Germinal center (tissue), 1 donor: ENCODE measurements around the gene KRTCAP2.
A peak's percentile ranks its signal among the peaks of the same experiment; 100 is the strongest.
"Not testable (repeated sequence)": the region's sequence is repeated elsewhere in the genome, so short reads cannot be mapped to it uniquely, and the experiment has no call there.

Experiments used
- DNase-seq: peaks from one replicate; pipeline ENCODE4 v3.0.0; 2012; ENCODE audit warnings: mixed read lengths, low spot score

KRTCAP2 gene

DNA sequence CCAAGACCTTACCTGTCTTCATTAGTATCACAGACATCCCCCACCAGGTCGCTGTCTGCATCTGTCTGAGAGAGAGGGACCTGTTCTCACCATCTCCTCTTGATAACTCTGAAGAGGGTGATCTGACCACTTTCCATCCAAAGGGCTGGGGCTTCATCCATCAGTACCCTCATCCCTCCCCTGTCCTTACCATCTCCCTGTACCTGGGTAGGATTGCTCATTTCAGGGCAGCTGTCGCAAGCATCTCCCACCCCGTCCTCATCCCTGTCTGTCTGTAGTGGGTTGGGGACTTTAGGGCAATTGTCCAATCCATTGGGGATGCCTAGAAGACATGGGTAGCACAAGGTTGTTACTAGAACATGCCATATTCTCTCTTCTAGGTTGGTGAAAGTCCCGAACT lies 26.7 kb upstream of the KRTCAP2 start:
- DNase-seq = no peak

DNA sequence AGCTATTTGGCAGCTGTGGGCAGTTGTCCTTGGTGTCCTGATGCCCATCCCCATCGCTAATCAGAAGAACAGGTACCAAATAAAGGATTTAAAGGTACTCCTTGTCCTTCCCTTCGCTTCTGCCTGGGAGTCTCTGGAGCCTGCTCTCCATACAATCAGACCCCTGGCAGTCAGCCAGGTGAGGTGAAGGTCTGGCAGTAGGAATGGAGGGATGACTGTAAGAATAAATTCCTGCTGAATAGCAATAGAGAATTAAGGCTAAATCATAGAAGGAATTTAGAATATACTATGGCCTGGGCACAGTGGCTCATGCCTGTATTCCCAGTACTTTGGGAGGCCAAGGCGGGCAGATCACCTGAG lies 25.4 kb upstream of the KRTCAP2 start:
- DNase-seq = no peak

DNA sequence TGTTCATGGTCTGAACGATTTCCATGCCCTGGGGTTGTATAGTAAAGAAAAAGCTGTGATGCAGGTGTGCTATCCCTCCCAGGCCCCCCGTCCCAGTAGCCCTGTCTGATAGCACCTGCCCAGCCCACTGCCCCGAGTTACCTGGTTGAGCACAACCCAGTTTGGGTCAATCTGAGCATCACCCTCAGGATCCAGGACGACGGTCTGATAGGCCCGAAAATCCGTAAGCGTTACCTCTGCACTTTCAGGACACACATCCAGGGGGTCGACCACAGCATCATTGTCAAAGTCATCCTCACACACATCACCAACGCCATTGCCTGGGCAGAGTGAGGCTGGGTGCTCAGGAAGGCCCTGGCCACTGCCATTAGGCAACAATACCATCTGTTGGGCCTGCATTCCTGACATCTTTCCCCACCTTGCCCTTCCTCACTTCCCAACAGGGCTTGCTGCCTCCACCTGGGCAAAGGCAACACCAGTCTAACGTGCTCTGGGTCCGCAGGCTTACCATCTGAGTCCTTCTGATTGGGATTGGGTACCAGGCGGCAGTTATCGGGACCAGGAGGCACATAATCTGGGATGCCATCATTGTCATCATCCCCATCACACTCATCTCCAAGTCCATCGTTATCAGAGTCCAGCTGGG lies 24.9 kb upstream of the KRTCAP2 start:
- no peak for DNase-seq

GRCh38 chr1:155196893-155197638 lies 24.0 kb upstream of the KRTCAP2 start:
- DNase-seq = no peak

DNA sequence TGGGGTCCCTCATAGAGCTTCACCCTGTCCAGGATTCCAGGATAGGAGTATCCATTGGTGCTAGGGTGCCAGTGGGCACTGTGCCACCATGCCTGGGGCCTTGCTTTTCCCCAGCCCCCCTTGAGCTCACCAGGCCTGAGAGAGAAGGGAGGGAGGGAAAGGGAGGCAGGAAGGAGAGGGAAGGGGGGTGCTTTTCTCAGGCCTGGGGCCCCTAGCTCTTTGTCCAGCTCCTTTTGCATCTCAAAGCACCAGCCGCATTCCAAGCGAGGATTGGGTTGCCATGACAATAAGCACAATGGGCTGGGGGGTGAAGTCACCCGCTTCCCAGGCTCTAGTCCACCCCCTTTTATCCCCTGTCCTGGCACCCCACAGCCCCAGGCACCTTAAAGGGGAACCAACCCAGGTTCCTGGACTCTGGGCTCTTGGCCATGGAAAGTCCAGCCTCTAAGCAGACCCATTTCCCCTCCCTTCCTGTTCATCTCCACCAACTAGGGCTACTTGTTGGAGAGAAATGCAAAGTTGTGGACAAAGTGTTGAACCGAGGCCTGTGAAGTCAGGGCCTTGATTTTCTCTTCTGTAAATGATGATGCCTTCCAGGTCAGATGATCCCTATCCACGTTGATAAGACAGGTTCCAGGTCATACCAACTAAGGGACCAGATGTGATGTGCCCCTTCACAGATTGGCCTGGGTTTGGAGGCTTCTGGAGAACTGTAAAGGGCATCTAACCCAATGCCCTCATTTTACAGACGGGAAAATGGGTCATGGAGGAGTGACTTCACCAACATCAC lies 23.2 kb upstream of the KRTCAP2 start:
- no peak for DNase-seq

DNA sequence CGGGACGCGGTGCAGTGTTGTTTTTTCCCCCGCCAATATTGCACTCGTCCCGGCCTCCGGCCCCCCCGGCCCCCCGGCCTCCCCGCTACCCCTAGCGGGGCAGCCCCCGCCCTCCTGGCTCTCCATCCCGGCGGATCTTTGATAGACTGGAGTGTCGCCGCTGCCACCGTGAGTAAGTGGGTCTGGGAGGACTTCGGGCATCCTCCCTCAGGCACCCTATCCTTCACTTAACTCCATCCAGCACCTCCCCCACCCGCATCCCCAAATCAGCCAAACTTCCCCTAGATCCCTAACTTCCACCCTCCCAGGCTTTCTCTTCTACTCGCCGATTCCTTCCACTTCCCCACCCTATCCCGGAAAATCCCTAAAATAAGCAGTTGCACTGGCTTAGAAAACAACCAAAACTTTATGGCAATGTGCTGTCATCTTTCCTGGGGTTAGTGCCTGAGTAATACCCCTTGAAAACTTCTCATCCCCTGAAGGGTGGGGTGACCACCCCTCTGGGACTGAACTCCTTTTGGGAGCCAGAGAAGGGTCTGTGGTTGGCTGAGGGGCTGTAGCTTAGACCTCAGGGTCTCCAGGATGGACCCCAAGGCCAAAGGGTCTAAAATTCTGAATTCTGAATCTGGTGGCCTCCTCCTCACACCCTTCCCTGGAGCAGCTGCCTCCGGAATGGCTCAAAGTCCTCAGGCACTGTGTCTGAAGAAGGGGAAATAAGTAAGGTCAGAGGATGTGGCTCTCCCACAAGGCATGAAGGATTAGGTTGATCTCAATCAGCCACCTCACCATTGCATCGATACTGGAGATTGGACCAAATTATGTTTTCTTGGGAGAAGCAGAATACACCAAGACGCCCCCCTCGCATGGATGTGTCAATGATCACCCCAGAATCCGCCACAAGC lies 22.3 kb upstream of the KRTCAP2 start:
- no peak for DNase-seq

DNA sequence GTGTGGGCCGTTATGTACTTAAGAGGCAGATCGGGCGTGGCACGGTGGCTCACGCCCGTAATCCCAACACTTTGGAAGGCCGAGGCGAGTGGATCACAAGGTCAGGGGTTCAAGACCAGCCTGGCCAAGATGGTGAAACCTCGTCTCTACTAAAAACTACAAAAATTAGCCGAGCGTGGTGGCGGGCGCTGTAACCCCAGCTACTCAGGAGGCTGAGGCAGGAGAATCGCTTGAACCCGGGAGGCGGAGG lies 20.8 kb upstream of the KRTCAP2 start:
- not testable (repeated sequence) for DNase-seq

DNA sequence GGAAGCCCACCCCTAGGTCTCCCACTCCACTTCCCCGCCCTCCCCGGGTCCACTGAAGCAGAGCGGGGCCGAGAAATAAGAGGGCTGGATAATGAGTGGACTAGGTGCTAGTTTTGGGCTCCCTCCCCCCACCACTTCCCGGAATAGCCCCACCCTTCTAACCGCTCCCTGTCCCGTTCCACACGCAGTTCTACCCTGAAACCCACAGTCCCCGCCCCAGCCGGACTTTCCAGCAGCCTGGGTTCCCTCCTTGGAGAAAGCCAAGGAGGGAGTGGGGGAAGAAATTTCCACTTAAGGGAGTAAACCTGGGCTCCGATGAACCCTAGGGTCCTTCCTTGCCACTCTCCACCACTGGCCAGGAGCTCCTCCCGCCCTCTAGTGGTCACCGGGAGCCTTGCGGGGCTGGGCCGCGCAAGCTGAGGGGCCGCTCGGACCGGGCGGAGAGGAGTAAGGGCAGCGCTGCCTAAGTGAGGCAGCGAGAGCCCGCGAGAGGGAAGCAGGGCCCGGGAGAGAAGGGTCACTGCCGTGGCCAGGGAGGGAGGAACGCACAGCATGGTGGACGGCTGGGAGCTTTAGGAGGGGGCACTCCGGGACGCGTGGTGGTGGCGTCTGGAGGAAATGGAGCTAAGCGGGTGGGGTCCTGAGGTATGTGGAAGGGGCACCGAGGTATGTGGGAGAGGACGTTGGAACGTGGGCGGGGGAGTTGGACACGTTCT lies 20.3 kb upstream of the KRTCAP2 start:
- DNase-seq = peak; percentile 78

- DNase-seq = no peak
Measured at GRCh38 chr1:155192346-155193274, 19.5 kb upstream of the KRTCAP2 start.

GRCh38 chr1:155191904-155192303 lies 18.8 kb upstream of the KRTCAP2 start:
- DNase-seq = no peak

- DNase-seq = not testable (repeated sequence)
Measured at GRCh38 chr1:155189926-155190325, 16.8 kb upstream of the KRTCAP2 start.

DNA sequence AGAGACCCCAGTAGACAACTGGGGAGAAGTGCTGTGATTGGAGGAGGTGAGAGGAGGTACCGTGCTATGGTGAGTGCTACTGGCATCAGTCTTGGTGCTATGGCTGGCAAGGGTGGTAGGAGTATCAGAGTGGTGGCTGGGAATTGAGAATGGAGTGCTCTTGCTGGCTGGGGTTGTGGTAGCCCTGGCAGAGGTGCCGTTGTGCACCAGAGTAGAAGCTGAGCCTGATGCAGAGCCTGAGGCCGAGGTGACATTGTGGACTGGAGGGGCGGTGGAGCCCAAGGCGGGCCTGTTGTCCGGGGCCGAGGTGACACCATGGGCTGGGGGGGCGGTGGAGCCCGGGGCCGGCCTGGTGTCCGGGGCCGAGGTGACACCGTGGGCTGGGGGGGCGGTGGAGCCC lies 15.2 kb upstream of the KRTCAP2 start:
- no peak for DNase-seq

GRCh38 chr1:155187456-155187891 lies 14.4 kb upstream of the KRTCAP2 start:
- DNase-seq = no peak

DNA sequence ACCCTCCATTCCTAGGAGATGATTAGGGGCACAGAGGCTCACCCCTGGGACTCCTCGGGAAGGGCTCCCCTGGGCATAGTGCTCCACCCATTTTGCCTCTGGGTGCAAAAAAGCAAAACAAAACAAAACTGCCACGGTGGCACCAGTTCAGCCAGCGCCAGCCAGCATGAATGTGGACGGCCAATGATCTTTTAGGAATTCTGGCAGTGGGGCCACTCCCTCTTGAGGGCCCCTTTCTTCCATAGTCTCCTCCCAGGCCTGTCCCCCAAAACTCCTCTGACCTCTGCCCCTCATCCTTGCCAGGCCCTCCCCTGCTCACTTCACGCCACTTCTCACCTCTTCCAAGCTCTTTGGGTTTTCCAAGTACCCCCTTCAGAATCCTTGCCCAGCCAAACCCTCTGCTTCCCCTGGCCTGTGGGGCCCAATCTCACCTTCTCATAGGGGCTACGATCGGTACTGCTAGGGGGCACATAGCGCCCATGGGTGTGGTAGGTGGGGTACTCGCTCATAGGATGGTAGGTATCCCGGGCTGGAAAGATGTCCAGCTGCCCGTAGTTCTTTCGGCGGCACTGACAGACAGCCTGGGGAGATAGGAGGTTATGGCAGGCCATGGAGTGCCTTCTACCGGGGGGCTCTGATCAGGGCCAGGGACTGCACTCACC lies 13.8 kb upstream of the KRTCAP2 start:
- no peak for DNase-seq

DNA sequence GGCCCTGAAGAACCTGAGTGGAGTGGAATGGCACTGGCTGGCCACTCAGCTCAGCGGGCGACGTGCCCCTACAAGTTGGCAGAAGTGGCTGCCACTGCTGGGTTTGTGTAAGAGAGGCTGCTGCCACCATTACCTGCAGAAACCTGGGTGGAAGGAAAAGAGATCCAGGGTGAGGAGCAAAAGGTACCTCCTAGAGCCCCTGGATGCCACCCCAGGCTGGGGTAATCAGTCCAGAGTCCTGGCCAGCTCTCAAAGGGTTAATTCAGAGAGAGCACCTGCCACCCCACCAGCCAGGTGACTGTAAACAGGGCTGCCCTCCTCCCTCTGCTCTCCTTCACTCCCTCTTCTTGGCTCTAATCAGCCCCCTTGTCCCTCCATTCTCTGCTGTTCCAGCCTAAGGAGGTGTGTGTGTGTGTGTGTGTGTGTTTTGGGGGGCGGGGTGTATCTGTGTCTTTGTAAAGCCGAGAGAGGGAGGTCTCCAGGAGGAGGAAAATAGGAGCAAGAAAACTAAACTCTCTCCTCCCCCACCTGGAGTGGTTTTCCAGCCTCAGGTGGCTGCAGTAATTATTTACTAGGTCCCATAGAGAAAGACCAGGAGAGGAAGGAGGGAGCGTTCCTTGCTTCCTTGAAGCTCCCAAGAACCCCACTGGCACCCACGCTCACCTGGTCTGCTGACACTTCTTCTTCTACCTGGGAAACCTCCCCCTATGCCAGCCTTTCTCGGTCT lies 13.1 kb upstream of the KRTCAP2 start:
- no peak for DNase-seq

GRCh38 chr1:155185783-155186066 lies 12.6 kb upstream of the KRTCAP2 start:
- DNase-seq = no peak

GRCh38 chr1:155184835-155185782 lies 12.0 kb upstream of the KRTCAP2 start:
- peak; percentile 84 for DNase-seq

DNA sequence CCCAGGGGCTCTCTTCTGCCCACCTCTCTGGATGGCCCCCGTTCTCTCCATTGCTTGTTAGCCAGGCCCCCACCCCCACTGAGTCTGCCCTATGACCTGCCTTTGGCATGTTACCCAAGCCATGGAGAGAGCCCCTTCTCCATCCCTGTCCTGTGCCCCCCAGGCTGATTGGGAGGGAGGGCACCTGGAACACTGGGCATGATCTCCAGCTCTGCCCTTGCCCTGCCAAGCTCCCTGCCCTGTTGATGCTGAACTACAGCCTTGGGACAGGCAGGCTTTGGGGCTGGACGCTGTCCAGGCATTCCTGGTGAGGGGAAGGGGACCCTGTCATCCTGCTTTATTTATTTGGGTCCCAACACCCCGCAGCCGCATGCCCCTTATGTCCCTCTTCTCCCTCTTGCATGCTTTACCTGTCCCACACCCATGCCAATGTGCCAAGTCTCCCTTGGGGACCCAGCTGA lies 11.3 kb upstream of the KRTCAP2 start:
- no peak for DNase-seq
